Astrocyte (in vitro differentiated cells and primary cell): ENCODE measurements around the gene DLL1. TPM values are rescaled to one million over a fixed set of nuclear protein-coding genes. Genes with fewer than 3 reads are reported as not detected.

ENCODE experiments used
- DNase-seq: peaks from one replicate; pipeline ENCODE4 v3.0.0-alpha.2; 2010; ENCODE audit warnings: low read depth
- FAIRE-seq: peaks from 2 replicates; lab custom pipeline; 2011; peaks lifted over from hg19 to GRCh38; lab: Jason Lieb, UNC
- H2AFZ ChIP-seq: 2 replicates; pipeline ENCODE4 v1.6.0; 2012; ENCODE audit warnings: low read depth, low read length, inconsistent platforms
- H3K27ac ChIP-seq: 2 replicates; pipeline ENCODE4 v1.5.1; 2011; ENCODE audit warnings: low read depth, low read length, inconsistent platforms
- H3K27me3 ChIP-seq: 2 replicates; pipeline ENCODE4 v1.6.0; 2011; ENCODE audit warnings: low read length, inconsistent platforms; ENCODE audit not compliant: insufficient read depth
- H3K36me3 ChIP-seq: 2 replicates; pipeline ENCODE4 v1.5.1; 2011; ENCODE audit warnings: low read length, inconsistent platforms; ENCODE audit not compliant: insufficient read depth
- H3K4me1 ChIP-seq: 2 replicates; pipeline ENCODE4 v1.5.1; 2011; ENCODE audit warnings: low read length, inconsistent platforms; ENCODE audit not compliant: insufficient read depth
- H3K4me2 ChIP-seq: 2 replicates; pipeline ENCODE4 v1.6.0; 2012; ENCODE audit warnings: low read length, inconsistent platforms
- H3K4me3 ChIP-seq: 2 replicates; pipeline ENCODE4 v1.5.1; 2011; ENCODE audit warnings: low read depth, mild to moderate bottlenecking, low read length, inconsistent platforms; ENCODE audit not compliant: insufficient read depth
- H3K79me2 ChIP-seq: 2 replicates; pipeline ENCODE4 v1.6.0; 2012; ENCODE audit warnings: mild to moderate bottlenecking, low read length, inconsistent platforms; ENCODE audit not compliant: insufficient read depth
- H3K9ac ChIP-seq: 2 replicates; pipeline ENCODE4 v1.6.0; 2012; ENCODE audit warnings: mild to moderate bottlenecking, low read length, inconsistent platforms
- H3K9me3 ChIP-seq: 2 replicates; pipeline ENCODE4 v1.5.1; 2012; ENCODE audit warnings: low read depth, mild to moderate bottlenecking, low read length, inconsistent platforms; ENCODE audit not compliant: insufficient read depth
- H4K20me1 ChIP-seq: 2 replicates; pipeline ENCODE4 v1.6.0; 2012; ENCODE audit warnings: low read length, inconsistent platforms; ENCODE audit not compliant: insufficient read depth
- H3K27ac Mint-ChIP-seq: one replicate; pipeline ENCODE4 v1.8.0; 2021; ENCODE audit warnings: mild to moderate bottlenecking, mixed read lengths; ENCODE audit not compliant: unreplicated experiment
- H3K27me3 Mint-ChIP-seq: one replicate; pipeline ENCODE4 v1.8.0; 2021; ENCODE audit warnings: low read depth, mixed read lengths; ENCODE audit not compliant: unreplicated experiment
- H3K36me3 Mint-ChIP-seq: one replicate; pipeline ENCODE4 v1.8.0; 2021; ENCODE audit warnings: low read depth, mixed read lengths; ENCODE audit not compliant: unreplicated experiment
- H3K4me1 Mint-ChIP-seq: one replicate; pipeline ENCODE4 v1.8.0; 2021; ENCODE audit warnings: low read depth, mixed read lengths; ENCODE audit not compliant: unreplicated experiment
- H3K4me3 Mint-ChIP-seq: one replicate; pipeline ENCODE4 v1.8.0; 2021; ENCODE audit warnings: mild to moderate bottlenecking, moderate library complexity, mixed read lengths; ENCODE audit not compliant: unreplicated experiment
- H3K9me3 Mint-ChIP-seq: one replicate; pipeline ENCODE4 v1.8.0; 2021; ENCODE audit warnings: mild to moderate bottlenecking, mixed read lengths; ENCODE audit not compliant: unreplicated experiment
- CTCF ChIP-seq: IDR thresholded peaks from 2 replicates; pipeline ENCODE4 v1.5.1; 2011; ENCODE audit warnings: low read depth, mild to moderate bottlenecking, inconsistent platforms, low read length, moderate library complexity; ENCODE audit not compliant: insufficient read depth
- EZH2 ChIP-seq: IDR thresholded peaks from 2 replicates; pipeline ENCODE4 v1.6.1; 2012; ENCODE audit warnings: mild to moderate bottlenecking, low read length, inconsistent platforms; ENCODE audit not compliant: insufficient read depth
- total RNA-seq: library from RNA; stranded (reverse); gene quantifications from 2 replicates; pipeline ENCODE4 v1.2.1, GENCODE V29; 2021

The DLL1 gene
- total RNA-seq, 1 donor from 2014 or later: 1.6 TPM

GRCh38 chr6:170295510-170296422 is 4.9 kb upstream of the DLL1 start:
- no peak for FAIRE-seq
- H3K4me1 Mint-ChIP-seq: peaks cover 5% of the 10 kb centered on the region

GRCh38 chr6:170294813-170295509 is 4.1 kb upstream of the DLL1 start:
- Histone ChIP-seq H3K36me3 (no peaks in the 10 kb centered on the region), H3K27me3 (peaks cover 77% of the 10 kb centered on the region), H3K4me2 (peak overlapping the region; percentile 86), H3K79me2 (no peaks in the 10 kb centered on the region), H4K20me1 (peaks cover 22% of the 10 kb centered on the region), H3K4me1 (peaks cover 9% of the 10 kb centered on the region), H3K27ac (no peak overlapping the region), H2AFZ (peak overlapping the region; percentile 75), H3K9ac (no peak overlapping the region), H3K9me3 (no peaks in the 10 kb centered on the region), H3K4me3 (peak overlapping the region; percentile 41)
- H3K36me3 Mint-ChIP-seq: no peaks in the 10 kb centered on the region
- peak overlapping the region; percentile 67 for H3K4me3 Mint-ChIP-seq
- TF ChIP-seq CTCF (no peak), EZH2 (peak; percentile 57)
- no peak overlapping the region for H3K27ac Mint-ChIP-seq
- peaks cover 51% of the 10 kb centered on the region for H3K27me3 Mint-ChIP-seq
- FAIRE-seq (no peak), DNase-seq (no peak)
- H3K4me1 Mint-ChIP-seq: peaks cover 5% of the 10 kb centered on the region
- H3K9me3 Mint-ChIP-seq: no peaks in the 10 kb centered on the region

More at GRCh38 chr6:170295510-170296422, 4.9 kb upstream of the DLL1 start:
- H3K36me3 Mint-ChIP-seq: peaks cover 2% of the 10 kb centered on the region
- Histone ChIP-seq H3K4me1 (peaks cover 9% of the 10 kb centered on the region), H3K4me3 (peak overlapping the region; percentile 41), H3K4me2 (peak overlapping the region; percentile 86), H3K27ac (no peak overlapping the region), H4K20me1 (peaks cover 22% of the 10 kb centered on the region), H3K9ac (no peak overlapping the region), H2AFZ (peak overlapping the region; percentile 75), H3K36me3 (no peaks in the 10 kb centered on the region), H3K79me2 (no peaks in the 10 kb centered on the region), H3K9me3 (no peaks in the 10 kb centered on the region), H3K27me3 (peaks cover 74% of the 10 kb centered on the region)
- H3K27ac Mint-ChIP-seq: no peak overlapping the region
- H3K4me3 Mint-ChIP-seq: peak overlapping the region; percentile 74
- TF ChIP-seq CTCF: no peak
- TF ChIP-seq EZH2: peak; percentile 97
- peaks cover 53% of the 10 kb centered on the region for H3K27me3 Mint-ChIP-seq
- no peak for DNase-seq
- H3K9me3 Mint-ChIP-seq: peaks cover 5% of the 10 kb centered on the region
